GM13976 (cell line): ENCODE measurements around the gene CP.

ENCODE experiments used
- DNase-seq: peaks from one replicate; pipeline ENCODE4 v3.0.0; 2012; ENCODE audit warnings: low spot score
- CTCF ChIP-seq: IDR thresholded peaks from 2 replicates; pipeline ENCODE4 v1.5.1; 2012; ENCODE audit warnings: borderline replicate concordance, mild to moderate bottlenecking; ENCODE audit not compliant: insufficient read depth; ENCODE audit errors: extremely low read depth, missing control alignments, control extremely low read depth
- in situ Hi-C: fragments of 300-500 bp; cut with MboI; formaldehyde crosslinking; loops from one replicate; pipeline ENCODE4 v1.12.0; 2022; ENCODE audit warnings: low sequenced_read_pairs, mixed read lengths, inconsistent platforms; ENCODE audit not compliant: unreplicated experiment

Gene CP

GRCh38 chr3:149145356-149145755 lies 76.3 kb downstream of the CP start:
- in situ Hi-C loops = no loop called here
- TF ChIP-seq CTCF = no peak
- DNase-seq = no peak

GRCh38 chr3:149142682-149143081 lies 78.9 kb downstream of the CP start:
- TF ChIP-seq CTCF = no peak
- DNase-seq = no peak

GRCh38 chr3:149134575-149134974 lies 87.1 kb downstream of the CP start:
- no peak for TF ChIP-seq CTCF
- DNase-seq = no peak
- in situ Hi-C loops = loop anchor here (10.0 kb wide), 1 partner anchor 130 kb away; no protein-coding TSS in a partner anchor

More at GRCh38 chr3:149142682-149143081, 78.9 kb downstream of the CP start:
- in situ Hi-C loops = no loop called here

- DNase-seq = no peak
- TF ChIP-seq CTCF = no peak
- in situ Hi-C loops = loop anchor here (10.0 kb wide), 1 partner anchor 133 kb away; no protein-coding TSS in a partner anchor
Observed at GRCh38 chr3:149131589-149131988, 90.0 kb downstream of the CP start.

GRCh38 chr3:149129326-149130205 lies 92.1 kb downstream of the CP start, which contains the start of gene HPS3:
TSS of gene HPS3 (plus strand) at chr3:149129638. CDS start at chr3:149129724, 86 bp downstream.
- in situ Hi-C loops = loop anchor here (10.0 kb wide), 1 partner anchor 135 kb away; no protein-coding TSS in a partner anchor
- no peak for TF ChIP-seq CTCF
- DNase-seq = peak; percentile 95

- TF ChIP-seq CTCF = no peak
- DNase-seq = no peak
- in situ Hi-C loops = no loop called here
Observed at GRCh38 chr3:149128821-149129220, 92.8 kb downstream of the CP start.
